A673 (cell line): ENCODE measurements around the gene TSHZ1.

Source experiments
- CTCF ChIP-seq: fragments of 300-800, 200-600 bp; sonication (generic); conservative IDR thresholded peaks from 2 replicates; pipeline ENCODE4 v1.5.1; 2017; ENCODE audit warnings: low read depth, mild to moderate bottlenecking, antibody characterized with exemption, low read length, moderate library complexity, mixed read lengths
- EZH2 ChIP-seq: fragments of 200-600 bp; sonication (generic); IDR thresholded peaks from 2 replicates; pipeline ENCODE4 v1.6.1; 2017; ENCODE audit warnings: borderline replicate concordance, low read depth, mild to moderate bottlenecking, mixed read lengths, antibody characterized with exemption, low read length; ENCODE audit not compliant: poor library complexity, severe bottlenecking

DNA sequence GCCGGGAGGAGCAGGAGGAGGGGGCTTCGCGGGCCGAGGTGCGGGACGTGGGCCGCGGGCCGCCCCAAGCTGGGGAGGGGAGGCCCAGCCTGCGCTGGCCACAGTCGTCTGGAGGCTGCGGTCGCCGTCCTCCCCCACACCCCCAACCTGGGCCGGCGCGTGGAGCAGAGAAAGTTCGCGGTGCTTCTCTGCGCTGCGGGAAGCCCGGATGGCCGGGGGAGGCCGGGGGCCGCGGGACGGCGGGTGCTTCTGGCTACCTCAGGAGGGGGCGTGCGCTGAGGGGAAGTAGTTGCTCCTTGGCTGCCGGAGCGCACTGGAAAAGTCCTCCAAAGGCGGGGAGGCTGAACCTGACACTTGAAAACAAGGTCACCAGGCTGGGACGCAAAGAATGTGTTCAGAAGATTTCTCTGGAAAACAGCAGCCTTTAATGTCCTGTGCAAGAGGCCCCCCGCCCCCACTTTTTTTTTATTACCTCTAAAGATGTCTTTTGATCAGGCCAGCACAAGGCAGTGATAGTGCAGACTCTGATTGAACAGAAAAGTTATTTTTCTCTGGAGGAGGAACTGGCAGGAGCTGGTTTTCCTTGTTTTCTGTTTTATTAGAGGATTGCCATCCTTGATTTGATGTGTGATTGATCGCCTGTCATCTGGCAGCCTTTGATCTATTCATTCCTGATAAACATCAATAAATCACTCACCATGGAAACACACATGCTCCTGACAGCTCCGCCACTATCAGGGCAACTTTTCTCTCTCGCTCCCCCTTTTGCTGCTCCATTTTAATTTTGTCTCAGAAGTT is 1.6 kb downstream of the TSHZ1 start:
- TF ChIP-seq CTCF, result no peak
- no peak for TF ChIP-seq EZH2
